GM18508 (cell line): ENCODE results near the gene LCLAT1.

Experiments used
- ATAC-seq: cut with Tn5 transposase; IDR thresholded peaks from one replicate; pipeline ENCODE4 v1.9.1; 2021; ENCODE audit warnings: moderate number of reproducible peaks; ENCODE audit not compliant: insufficient read depth, unreplicated experiment

Gene LCLAT1

DNA sequence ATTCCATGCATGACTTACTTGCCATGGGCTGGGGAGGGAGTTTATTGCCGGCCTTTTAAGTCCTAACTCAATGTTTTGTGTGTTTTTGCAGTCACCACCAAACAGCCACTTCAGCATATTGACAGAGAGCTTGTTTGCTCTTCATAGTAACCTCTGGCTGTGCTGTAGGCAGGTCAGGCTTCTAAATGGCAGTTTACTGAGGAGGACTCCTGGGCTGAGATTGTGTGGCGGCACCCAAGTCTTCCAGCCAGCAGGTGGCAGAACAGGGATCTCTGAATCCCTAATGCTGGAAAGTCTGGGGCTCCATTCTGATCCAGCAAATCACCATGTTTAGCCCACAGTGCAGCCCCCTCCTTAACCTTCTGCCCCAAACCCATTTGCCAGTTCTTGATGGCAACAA is 239.0 kb downstream of the LCLAT1 start:
- ATAC-seq, result no peak

DNA sequence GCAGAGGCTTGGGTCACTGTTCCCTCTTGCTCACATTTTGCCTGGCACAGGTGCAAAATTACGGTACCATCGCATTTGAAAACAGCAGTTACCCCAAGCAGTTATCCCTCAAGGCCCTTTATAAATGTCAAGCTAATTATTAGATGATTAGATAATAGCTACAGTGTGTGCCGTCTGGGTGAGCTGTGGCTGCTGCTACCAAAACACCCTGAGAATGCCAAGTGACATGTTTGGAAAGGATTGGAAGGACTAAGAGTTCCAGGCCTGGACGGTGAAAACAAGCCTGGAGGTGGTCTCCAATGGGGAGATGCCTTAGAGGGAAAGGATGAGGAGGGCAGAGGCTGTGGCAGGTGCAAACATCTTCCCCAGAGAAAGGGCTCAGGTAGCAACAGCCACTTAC is 239.6 kb downstream of the LCLAT1 start:
- no peak for ATAC-seq

DNA sequence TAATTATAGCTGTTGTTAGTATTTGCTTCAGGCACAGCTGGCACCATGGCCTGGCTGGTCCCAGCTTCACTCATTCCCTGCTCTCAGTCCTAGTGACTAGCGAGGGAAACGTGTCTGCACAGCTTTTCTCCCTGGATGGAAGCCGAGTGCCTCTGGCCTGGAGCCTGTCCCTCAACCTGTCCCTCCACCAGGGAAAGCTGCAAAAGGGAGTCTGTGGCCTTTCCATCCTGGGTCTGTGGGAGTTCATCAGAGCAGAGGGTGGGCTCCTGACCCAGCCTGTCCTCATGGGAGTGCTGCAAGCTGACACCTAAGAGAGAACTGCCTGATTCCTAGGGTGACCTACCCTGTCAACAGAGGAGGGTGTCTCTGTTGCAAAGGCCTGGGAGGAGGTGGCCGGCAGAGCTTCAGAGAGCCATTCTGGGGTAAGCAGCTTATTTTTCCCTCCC is 241.9 kb downstream of the LCLAT1 start:
- no peak for ATAC-seq

GRCh38 chr2:30689496-30690125 is 242.6 kb downstream of the LCLAT1 start:
- ATAC-seq, result no peak

DNA sequence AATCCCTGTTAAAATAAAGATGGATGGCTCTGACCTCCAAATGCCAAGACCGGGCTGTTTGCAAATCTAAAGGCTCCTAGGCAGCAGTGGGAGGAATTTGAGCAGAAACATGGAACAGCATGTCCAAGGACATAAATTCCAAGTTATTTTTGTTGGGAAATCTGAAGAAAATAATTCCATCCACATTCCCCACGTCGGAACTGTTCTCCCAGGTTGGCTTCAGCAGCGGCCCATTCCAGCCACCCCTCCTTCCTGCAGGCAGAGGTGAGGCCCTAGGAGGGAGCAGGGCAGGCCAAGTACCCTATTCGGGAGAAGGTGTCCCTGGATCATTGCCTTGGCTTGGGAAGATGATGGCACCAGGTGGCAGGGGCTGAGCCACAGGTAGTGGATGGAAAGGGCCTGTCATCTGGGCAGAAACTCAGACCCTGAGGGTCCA is 243.1 kb downstream of the LCLAT1 start:
- no peak for ATAC-seq

DNA sequence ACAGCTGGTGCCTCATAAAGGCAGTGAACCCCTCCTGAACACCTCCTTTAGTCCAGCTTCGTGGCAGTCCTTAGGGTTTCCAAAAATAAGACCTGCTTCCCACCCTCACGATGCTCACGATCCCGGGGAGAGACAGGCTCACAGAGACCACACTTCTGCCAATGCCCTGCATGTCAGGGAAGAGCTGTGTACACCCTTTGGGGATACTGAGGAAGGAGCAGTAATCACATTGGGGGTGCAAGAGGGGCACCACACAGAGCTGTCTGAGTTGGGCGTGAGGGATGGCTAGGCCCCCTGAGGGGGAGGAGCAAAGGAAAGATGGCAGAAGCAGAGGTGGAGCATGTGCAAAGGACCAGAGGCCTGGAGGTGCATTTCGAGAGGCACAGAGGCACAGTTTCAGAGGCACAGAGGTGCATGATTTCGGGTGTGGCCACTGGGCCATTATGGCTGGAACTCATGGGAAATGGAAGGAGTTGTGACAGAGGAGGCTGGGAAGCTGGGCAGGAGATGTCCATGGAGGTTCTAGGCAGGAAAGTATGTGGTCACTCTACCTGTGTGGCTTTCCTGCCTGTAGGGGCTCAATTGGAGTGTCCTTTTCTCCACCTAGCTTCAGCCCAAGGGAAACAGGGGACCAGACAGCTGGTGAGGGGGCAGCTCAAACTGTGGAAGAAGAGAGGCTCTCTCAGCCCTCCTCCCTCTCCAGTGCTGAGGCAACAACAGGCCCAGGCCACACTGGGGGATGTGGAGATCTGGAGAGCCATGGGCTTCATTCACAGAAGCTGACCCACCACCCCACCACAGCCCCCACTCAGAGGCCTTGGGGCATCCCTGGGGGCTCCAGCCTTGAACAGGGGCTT is 244.3 kb downstream of the LCLAT1 start:
- ATAC-seq, result no peak

- no peak for ATAC-seq
Measured at GRCh38 chr2:30691948-30692828, 245.1 kb downstream of the LCLAT1 start.

- no peak for ATAC-seq
Measured at GRCh38 chr2:30692829-30693275, 245.8 kb downstream of the LCLAT1 start.
